GM12878 (cell line): ENCODE results near the gene PURA. TPM values are rescaled to one million over a fixed set of nuclear protein-coding genes. Genes with fewer than 3 reads are reported as not detected.

Experiments
- ATF7 ChIP-seq: fragments of 450-650 bp; IDR thresholded peaks from 2 replicates; pipeline ENCODE4 v1.6.1; 2016; ENCODE audit warnings: low read depth, mild to moderate bottlenecking
- HDGF ChIP-seq: fragments of 450-650 bp; IDR thresholded peaks from 2 replicates; pipeline ENCODE4 v1.6.1; 2016; ENCODE audit warnings: antibody characterized with exemption
- KDM1A ChIP-seq: fragments of 200-600 bp; sonication (generic); IDR thresholded peaks from 2 replicates; pipeline ENCODE4 v1.6.1; 2016; ENCODE audit warnings: borderline replicate concordance
- LARP7 ChIP-seq: fragments of 450-650 bp; IDR thresholded peaks from 2 replicates; pipeline ENCODE4 v1.6.1; 2017; ENCODE audit warnings: mild to moderate bottlenecking
- MYB ChIP-seq: fragments of 150-350 bp; IDR thresholded peaks from 2 replicates; pipeline ENCODE4 v1.6.1; 2014; ENCODE audit warnings: mild to moderate bottlenecking, low read depth, low read length, borderline replicate concordance
- NR2C1 ChIP-seq: fragments of 450-650 bp; IDR thresholded peaks from 2 replicates; pipeline ENCODE4 v1.6.1; 2017; ENCODE audit warnings: antibody characterized with exemption, mild to moderate bottlenecking, moderate library complexity
- POLR2A ChIP-seq: IDR thresholded peaks from 2 replicates; pipeline ENCODE4 v1.6.1; 2011; ENCODE audit warnings: low read depth, mild to moderate bottlenecking, low read length
- RAD21 ChIP-seq: IDR thresholded peaks from 2 replicates; pipeline ENCODE4 v1.6.1; 2011; ENCODE audit warnings: mild to moderate bottlenecking, low read depth, low read length, moderate library complexity; ENCODE audit not compliant: insufficient read depth
- polyA plus RNA-seq, 11 experiments: library from polyadenylated mRNA; depleted of rRNA in 4 of 11; unstranded in 6 of 11; stranded (reverse) in 5 of 11; fragments of >200 nt; fragmentation: Nextera tagmentation in 4 of 11; fragmentation: Illumina TruSeq in 1 of 11; extraction: Ambion mirVana in 4 of 11; extraction: Trizol in 1 of 11; gene quantifications; 1 replicate in 1 of 11; 2 replicates in 10 of 11; pipeline versions ENCODE4 v1.2.1 to v1.2.3, GENCODE V29; 2011 to 2016; ENCODE audit warnings: inconsistent platforms in 2 of 11, missing spikeins in 2 of 11, low read depth in 1 of 11
- total RNA-seq, 4 experiments: library from RNA; depleted of rRNA in 3 of 4; stranded (reverse); fragments of >200 nt in 3 of 4; fragmentation: Illumina TruSeq in 1 of 4; extraction: Trizol in 1 of 4; gene quantifications; 2 replicates each; pipeline versions ENCODE4 v1.2.1 to v1.2.3, GENCODE V29; 2013 to 2021
- TF ChIP-seq, protein P1 (sequence below), 3 experiments: IDR thresholded peaks in 2 of 3; conservative IDR thresholded peaks in 1 of 3; 2 replicates each; pipeline ENCODE4 v1.5.1; 2011; ENCODE audit warnings: low read depth in 3 of 3, low read length in 3 of 3, mild to moderate bottlenecking in 3 of 3, control low read depth in 2 of 3, moderate library complexity in 2 of 3, inconsistent platforms in 1 of 3, mixed read lengths in 1 of 3; ENCODE audit not compliant: control insufficient read depth in 2 of 3, insufficient read depth in 1 of 3; ENCODE audit errors: extremely low read depth in 1 of 3
- TF ChIP-seq, protein P2 (sequence below): fragments of 450-650 bp; IDR thresholded peaks from 2 replicates; pipeline ENCODE4 v1.6.1; 2017; ENCODE audit warnings: mild to moderate bottlenecking, moderate library complexity
- TF ChIP-seq, protein P3 (sequence below): IDR thresholded peaks from 2 replicates; pipeline ENCODE4 v1.6.1; 2012; ENCODE audit warnings: low read depth, low read length, improper control_type of control experiment

The PURA gene
- total and polyA plus RNA-seq, 10 of the 15 experiments (the other 5 are each of a cell fraction or from before 2014, with no cell fraction given), result 3.3 to 11.8 (median 5.8) TPM

DNA sequence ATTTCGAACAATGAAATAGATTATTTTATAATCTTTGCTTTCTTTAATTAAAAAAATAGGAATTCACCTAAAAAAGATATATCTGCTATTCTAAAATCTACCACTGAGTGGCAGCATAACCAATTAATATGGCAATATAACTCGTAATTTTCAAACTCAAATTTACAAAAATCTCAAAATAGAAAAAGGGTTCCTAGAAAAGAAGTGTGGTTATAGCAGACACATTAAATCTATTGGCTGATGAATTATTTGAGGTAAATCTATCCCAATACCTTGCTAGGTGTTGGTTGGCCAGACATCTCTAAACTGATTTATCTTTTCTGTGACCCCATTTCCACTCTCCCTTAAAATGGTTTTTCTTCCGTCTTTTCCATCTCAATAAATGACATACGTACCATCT is 40.6 kb upstream of the PURA start (continued):
- TF ChIP-seq, protein P1, sequence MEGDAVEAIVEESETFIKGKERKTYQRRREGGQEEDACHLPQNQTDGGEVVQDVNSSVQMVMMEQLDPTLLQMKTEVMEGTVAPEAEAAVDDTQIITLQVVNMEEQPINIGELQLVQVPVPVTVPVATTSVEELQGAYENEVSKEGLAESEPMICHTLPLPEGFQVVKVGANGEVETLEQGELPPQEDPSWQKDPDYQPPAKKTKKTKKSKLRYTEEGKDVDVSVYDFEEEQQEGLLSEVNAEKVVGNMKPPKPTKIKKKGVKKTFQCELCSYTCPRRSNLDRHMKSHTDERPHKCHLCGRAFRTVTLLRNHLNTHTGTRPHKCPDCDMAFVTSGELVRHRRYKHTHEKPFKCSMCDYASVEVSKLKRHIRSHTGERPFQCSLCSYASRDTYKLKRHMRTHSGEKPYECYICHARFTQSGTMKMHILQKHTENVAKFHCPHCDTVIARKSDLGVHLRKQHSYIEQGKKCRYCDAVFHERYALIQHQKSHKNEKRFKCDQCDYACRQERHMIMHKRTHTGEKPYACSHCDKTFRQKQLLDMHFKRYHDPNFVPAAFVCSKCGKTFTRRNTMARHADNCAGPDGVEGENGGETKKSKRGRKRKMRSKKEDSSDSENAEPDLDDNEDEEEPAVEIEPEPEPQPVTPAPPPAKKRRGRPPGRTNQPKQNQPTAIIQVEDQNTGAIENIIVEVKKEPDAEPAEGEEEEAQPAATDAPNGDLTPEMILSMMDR (IDR thresholded peaks at IDR 0.05 in 2 of 3, conservative IDR thresholded peaks at IDR 0.05 in 1 of 3; ENCODE audit: control insufficient read depth in 2 of 3, extremely low read depth in 1 of 3, insufficient read depth in 1 of 3, low read depth in 3 of 3, low read length in 3 of 3), result peak in 2 of 3 experiments; percentile 28 to 34; a peak in 2 of 6 replicates
- TF ChIP-seq POLR2A (no peak), KDM1A (no peak), RAD21 (peak; percentile 51), NR2C1 (no peak), HDGF (no peak), LARP7 (no peak), ATF7 (no peak), MYB (no peak)
- TF ChIP-seq, protein P2, sequence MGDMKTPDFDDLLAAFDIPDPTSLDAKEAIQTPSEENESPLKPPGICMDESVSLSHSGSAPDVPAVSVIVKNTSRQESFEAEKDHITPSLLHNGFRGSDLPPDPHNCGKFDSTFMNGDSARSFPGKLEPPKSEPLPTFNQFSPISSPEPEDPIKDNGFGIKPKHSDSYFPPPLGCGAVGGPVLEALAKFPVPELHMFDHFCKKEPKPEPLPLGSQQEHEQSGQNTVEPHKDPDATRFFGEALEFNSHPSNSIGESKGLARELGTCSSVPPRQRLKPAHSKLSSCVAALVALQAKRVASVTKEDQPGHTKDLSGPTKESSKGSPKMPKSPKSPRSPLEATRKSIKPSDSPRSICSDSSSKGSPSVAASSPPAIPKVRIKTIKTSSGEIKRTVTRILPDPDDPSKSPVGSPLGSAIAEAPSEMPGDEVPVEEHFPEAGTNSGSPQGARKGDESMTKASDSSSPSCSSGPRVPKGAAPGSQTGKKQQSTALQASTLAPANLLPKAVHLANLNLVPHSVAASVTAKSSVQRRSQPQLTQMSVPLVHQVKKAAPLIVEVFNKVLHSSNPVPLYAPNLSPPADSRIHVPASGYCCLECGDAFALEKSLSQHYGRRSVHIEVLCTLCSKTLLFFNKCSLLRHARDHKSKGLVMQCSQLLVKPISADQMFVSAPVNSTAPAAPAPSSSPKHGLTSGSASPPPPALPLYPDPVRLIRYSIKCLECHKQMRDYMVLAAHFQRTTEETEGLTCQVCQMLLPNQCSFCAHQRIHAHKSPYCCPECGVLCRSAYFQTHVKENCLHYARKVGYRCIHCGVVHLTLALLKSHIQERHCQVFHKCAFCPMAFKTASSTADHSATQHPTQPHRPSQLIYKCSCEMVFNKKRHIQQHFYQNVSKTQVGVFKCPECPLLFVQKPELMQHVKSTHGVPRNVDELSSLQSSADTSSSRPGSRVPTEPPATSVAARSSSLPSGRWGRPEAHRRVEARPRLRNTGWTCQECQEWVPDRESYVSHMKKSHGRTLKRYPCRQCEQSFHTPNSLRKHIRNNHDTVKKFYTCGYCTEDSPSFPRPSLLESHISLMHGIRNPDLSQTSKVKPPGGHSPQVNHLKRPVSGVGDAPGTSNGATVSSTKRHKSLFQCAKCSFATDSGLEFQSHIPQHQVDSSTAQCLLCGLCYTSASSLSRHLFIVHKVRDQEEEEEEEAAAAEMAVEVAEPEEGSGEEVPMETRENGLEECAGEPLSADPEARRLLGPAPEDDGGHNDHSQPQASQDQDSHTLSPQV, result no peak
- TF ChIP-seq, protein P3, sequence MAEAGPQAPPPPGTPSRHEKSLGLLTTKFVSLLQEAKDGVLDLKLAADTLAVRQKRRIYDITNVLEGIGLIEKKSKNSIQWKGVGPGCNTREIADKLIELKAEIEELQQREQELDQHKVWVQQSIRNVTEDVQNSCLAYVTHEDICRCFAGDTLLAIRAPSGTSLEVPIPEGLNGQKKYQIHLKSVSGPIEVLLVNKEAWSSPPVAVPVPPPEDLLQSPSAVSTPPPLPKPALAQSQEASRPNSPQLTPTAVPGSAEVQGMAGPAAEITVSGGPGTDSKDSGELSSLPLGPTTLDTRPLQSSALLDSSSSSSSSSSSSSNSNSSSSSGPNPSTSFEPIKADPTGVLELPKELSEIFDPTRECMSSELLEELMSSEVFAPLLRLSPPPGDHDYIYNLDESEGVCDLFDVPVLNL, result no peak
